HPDE6-E6E7 (cell line): ENCODE results near the gene HS1BP3.

Experiments
- DNase-seq: peaks from one replicate; pipeline ENCODE4 v3.0.0; 2011; ENCODE audit warnings: missing footprints; ENCODE audit errors: extremely low spot score

Gene HS1BP3

GRCh38 chr2:20572221-20572620, 78.7 kb downstream of the HS1BP3 start:
- DNase-seq = no peak

GRCh38 chr2:20571644-20572215, 79.2 kb downstream of the HS1BP3 start:
- no peak for DNase-seq

DNA sequence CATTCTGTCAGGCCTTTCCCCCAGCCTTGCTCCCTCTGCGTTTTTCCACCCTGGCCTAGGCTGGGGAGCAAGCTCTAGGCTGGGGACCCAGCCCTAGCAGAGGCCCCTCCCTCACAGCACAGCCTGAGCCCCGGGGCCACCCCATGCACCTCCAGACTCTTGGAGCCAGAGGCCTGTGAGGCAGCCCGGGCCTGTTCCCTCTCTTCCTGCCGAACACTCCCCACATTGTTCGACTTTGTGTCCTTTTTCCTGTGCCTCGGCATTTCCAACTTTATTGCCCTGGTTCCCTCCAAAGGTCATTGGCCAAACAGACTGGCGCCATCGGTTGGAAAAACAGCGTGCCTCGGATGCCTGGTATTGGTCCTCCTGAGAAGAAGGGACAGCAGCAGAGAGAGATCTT, 79.7 kb downstream of the HS1BP3 start:
- no peak for DNase-seq

GRCh38 chr2:20570249-20570648, 80.6 kb downstream of the HS1BP3 start:
- DNase-seq = no peak

DNA sequence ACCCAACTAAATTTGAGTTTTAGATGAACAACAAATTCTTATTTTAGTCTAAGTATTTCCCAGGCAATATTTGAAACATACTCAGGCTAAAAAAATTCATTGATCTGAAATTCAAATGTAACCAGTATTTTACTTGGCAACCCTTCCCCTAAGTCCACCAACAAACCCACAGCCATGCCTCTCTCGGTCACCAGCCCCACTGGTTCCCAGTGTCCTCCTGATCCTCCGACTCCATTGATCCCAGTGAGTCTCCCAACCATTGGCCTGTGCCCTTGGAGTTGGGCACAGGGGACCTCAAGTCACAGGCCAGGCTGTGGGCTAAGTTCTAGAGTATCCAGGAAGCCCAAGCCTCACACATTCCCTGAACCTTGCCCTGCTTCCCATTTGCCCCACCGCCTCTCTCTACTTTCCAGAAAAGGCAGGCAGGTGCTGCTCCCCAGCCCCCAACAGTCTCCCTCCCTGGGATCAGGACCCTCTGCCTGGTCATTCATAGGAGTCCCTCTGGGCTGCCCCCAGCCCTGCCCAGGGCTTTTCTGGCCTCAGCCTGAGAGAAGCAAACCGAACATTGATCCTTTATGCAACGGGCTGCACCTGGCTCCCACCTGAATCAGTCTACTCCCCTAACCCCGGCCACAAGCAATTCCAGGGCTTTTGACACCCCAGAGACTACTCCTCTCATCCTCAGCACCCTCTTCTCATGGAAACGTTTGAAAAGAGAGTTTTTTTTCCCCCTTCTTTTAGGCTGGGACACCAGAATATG, 81.3 kb downstream of the HS1BP3 start:
- no peak for DNase-seq

DNA sequence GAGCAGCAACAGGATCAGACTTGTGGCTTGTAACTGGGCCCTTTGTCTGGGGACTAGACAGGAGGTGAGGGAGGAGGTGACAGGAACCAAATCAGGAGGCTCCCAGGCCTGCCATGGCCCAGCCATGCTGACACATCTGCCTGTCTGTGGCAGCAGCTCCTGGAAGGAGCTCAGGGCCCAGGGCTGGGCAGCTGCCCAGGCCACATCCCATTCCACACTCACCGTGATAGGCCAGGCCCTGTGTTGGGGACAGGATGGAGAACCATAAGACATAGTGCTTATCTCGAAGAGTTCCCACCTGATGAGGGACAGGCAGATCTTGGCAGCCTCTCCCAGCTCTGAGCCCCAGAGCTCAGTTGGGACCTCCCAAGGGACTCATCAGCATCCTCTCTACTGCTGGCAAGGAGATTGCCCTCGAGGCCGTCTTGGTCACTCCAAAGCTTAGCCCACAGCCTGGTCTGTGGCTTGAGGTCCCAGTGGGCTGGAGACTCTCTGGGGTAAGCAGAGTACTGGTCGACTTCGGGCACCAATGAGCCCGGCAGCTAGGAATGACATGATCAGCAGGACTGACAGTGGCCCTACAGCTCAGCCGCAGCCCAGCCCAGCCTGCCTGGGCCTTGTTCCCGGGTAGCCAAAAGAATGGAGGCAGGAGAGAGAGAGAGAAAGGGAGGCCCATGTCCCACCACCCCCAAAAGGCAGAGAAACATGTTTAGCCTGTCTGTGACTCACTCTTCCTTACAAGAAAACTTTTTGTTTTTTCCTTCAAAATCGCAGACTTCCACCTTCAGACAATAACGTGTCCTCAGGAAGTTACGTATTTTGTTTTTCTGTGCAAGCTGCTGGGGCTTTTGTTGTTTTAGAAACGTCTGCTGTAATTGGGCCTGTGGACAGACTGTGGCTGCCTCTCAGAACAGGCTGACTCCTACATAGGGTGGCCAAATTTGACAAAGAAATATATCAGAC, 82.1 kb downstream of the HS1BP3 start:
- DNase-seq = peak; percentile 48

DNA sequence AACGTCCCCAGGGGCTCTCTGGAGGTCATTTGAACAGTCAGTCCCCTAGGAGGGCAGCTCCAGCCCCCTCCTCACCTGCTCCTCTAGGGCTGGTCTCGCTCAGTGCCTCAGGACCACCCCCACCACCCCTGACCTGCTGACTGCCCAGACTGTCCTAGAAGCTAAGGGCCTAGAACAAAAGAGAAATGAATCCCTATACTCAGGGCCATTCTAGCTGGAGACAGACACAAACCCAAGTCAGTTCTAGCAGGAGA, 83.0 kb downstream of the HS1BP3 start:
- DNase-seq = no peak
